Spleen (tissue), 7 donors: ENCODE data around the gene TRAF3IP3.

Source experiments
- POLR2A ChIP-seq, 3 donors: fragments of 450-650 bp; IDR thresholded peaks; one replicate each; pipeline ENCODE4 v1.5.1; 2017; ENCODE audit warnings: antibody characterized with exemption in 3 of 3, mild to moderate bottlenecking in 1 of 3
- TF ChIP-seq, protein P1 (sequence below), 11 experiments: fragments of 200-600 bp in 7 of 11; fragments of 450-650 bp in 4 of 11; sonication (generic) in 4 of 11; IDR thresholded peaks in 8 of 11; conservative IDR thresholded peaks in 3 of 11; 1 replicate in 7 of 11; 2 replicates in 4 of 11; pipeline versions ENCODE4 v1.4.0 to v1.8.0; 2016 to 2021; ENCODE audit warnings: antibody characterized with exemption in 11 of 11, inconsistent platforms in 4 of 11, mild to moderate bottlenecking in 1 of 11
- donor health status: DM: no; HTN: no; CAD: no; lungs with moderate emphysema.
- donor health status: DM: no; HTN: no; CAD: no.
- donor health status: DM: no; HTN: no; CAD: no.

DNA sequence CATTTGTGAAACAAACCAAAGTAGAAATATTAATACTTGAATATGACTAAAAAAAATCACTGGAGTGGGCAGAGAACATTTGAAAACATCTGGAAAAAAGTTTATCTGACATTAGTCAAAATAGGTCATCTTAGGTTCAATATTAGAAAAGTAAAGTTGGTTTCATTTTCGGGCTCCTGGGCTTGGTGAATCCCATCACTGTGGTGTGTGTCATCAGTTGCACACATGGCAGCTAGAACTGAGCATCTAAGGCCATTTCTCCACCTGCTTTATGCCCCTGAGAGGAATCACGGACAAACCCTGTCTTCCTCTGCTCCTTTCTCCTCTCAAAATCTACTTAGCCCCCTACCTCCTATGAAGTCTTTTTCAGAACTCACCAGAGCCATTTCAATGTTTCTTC lies 45.8 kb upstream of the TRAF3IP3 start:
- TF ChIP-seq, protein P1, sequence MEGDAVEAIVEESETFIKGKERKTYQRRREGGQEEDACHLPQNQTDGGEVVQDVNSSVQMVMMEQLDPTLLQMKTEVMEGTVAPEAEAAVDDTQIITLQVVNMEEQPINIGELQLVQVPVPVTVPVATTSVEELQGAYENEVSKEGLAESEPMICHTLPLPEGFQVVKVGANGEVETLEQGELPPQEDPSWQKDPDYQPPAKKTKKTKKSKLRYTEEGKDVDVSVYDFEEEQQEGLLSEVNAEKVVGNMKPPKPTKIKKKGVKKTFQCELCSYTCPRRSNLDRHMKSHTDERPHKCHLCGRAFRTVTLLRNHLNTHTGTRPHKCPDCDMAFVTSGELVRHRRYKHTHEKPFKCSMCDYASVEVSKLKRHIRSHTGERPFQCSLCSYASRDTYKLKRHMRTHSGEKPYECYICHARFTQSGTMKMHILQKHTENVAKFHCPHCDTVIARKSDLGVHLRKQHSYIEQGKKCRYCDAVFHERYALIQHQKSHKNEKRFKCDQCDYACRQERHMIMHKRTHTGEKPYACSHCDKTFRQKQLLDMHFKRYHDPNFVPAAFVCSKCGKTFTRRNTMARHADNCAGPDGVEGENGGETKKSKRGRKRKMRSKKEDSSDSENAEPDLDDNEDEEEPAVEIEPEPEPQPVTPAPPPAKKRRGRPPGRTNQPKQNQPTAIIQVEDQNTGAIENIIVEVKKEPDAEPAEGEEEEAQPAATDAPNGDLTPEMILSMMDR (IDR thresholded peaks at IDR 0.05 in 8 of 11, conservative IDR thresholded peaks at IDR 0.05 in 3 of 11): no peak
- TF ChIP-seq POLR2A (IDR thresholded peaks at IDR 0.05): no peak
